ENCODE measurements around the gene MPHOSPH9.
"Not testable (repeated sequence)": the region's sequence is repeated elsewhere in the genome, so short reads cannot be mapped to it uniquely, and the experiment has no call there.

The MPHOSPH9 gene

DNA sequence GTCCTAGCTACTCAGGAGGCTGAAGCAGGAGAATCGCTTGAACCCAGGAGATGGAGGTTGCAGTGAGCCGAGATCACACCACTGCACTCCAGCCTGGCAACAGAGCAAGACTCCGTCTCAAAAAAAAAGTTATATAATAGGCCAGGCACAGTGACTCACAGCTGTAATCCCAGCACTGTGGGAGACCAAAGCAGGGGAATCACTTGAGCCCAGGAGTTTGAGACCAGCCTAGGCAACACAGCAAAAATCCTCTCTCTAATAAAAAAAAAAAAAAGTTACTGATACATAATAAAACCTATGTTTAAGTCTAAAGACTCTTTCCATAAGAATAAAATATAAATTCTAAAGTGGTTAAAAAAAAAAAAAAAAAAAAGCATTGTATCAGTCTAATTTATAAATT lies 26.1 kb downstream of the MPHOSPH9 start:
- not testable (repeated sequence) for H3K27ac ChIP-seq (replicated peaks); DNase-seq (ENCODE audit: low read depth in 1 of 2, low spot score in 1 of 2); H3K4me3 ChIP-seq (replicated peaks; ENCODE audit: insufficient read depth, low read length); H3K27me3 ChIP-seq (ENCODE audit: insufficient read depth, poor library complexity, severe bottlenecking)

DNA sequence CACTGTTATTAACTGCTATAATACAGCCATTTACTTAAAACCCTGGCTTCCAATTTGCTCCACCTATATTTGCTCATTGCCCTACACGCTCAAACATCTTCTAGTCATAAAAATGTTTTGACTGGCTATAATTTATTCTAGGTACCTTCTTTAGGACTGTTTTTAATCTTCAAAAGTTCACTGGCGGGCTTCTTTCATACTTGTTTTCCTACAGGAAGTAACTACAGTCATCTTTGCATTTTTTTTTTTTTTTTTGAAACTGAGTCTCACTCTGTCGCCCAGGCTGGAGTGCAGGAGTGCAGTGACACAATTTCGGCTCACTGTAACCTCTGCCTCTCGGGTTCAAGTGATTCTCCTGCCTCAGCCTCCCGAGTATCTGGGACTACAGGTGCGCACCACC lies 32.5 kb downstream of the MPHOSPH9 start:
- DNase-seq (ENCODE audit: low read depth in 1 of 2, low spot score in 1 of 2): no peak

DNA sequence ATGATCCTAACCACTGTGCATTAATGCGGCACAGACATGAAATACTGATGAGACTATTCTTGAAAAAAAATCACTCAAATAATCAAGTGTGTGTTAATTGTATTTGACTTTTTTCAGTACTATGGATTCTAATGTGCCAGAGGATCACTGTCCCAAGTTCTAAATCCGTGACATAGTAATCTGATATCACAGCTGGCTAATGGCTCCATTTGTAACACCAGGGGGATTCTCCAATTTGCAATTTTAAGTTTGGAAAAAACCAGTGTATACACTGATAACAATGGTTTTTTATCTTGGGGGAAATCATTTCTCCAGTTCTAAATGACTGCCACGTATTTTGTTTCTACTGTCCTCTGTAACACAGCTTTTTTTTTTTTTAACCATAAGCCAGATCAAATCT lies 33.0 kb downstream of the MPHOSPH9 start:
- H3K4me3 ChIP-seq (replicated peaks; ENCODE audit: insufficient read depth, low read length): no peak overlapping the region
- H3K27ac ChIP-seq (replicated peaks): no peak overlapping the region
- TF ChIP-seq, protein P1, sequence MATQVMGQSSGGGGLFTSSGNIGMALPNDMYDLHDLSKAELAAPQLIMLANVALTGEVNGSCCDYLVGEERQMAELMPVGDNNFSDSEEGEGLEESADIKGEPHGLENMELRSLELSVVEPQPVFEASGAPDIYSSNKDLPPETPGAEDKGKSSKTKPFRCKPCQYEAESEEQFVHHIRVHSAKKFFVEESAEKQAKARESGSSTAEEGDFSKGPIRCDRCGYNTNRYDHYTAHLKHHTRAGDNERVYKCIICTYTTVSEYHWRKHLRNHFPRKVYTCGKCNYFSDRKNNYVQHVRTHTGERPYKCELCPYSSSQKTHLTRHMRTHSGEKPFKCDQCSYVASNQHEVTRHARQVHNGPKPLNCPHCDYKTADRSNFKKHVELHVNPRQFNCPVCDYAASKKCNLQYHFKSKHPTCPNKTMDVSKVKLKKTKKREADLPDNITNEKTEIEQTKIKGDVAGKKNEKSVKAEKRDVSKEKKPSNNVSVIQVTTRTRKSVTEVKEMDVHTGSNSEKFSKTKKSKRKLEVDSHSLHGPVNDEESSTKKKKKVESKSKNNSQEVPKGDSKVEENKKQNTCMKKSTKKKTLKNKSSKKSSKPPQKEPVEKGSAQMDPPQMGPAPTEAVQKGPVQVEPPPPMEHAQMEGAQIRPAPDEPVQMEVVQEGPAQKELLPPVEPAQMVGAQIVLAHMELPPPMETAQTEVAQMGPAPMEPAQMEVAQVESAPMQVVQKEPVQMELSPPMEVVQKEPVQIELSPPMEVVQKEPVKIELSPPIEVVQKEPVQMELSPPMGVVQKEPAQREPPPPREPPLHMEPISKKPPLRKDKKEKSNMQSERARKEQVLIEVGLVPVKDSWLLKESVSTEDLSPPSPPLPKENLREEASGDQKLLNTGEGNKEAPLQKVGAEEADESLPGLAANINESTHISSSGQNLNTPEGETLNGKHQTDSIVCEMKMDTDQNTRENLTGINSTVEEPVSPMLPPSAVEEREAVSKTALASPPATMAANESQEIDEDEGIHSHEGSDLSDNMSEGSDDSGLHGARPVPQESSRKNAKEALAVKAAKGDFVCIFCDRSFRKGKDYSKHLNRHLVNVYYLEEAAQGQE (IDR thresholded peaks at IDR 0.05; ENCODE audit: insufficient replicate concordance, low read depth): no peak
- no peak for TF ChIP-seq GABPA (IDR thresholded peaks at IDR 0.05; ENCODE audit: low read depth)
- TF ChIP-seq, protein P2, sequence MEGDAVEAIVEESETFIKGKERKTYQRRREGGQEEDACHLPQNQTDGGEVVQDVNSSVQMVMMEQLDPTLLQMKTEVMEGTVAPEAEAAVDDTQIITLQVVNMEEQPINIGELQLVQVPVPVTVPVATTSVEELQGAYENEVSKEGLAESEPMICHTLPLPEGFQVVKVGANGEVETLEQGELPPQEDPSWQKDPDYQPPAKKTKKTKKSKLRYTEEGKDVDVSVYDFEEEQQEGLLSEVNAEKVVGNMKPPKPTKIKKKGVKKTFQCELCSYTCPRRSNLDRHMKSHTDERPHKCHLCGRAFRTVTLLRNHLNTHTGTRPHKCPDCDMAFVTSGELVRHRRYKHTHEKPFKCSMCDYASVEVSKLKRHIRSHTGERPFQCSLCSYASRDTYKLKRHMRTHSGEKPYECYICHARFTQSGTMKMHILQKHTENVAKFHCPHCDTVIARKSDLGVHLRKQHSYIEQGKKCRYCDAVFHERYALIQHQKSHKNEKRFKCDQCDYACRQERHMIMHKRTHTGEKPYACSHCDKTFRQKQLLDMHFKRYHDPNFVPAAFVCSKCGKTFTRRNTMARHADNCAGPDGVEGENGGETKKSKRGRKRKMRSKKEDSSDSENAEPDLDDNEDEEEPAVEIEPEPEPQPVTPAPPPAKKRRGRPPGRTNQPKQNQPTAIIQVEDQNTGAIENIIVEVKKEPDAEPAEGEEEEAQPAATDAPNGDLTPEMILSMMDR (IDR thresholded peaks at IDR 0.05; ENCODE audit: insufficient read depth, low read length): no peak
- no peak for TF ChIP-seq POLR2AphosphoS5 (IDR thresholded peaks at IDR 0.05; ENCODE audit: low read depth)
- TF ChIP-seq SPI1 (IDR thresholded peaks at IDR 0.05; ENCODE audit: borderline replicate concordance, low read depth): no peak
- no peak for DNase-seq (ENCODE audit: low read depth in 1 of 2, low spot score in 1 of 2)
- no peaks in the 10 kb centered on the region for H3K27me3 ChIP-seq (ENCODE audit: insufficient read depth, poor library complexity, severe bottlenecking)

More for the DNA sequence above, 32.5 kb downstream of the MPHOSPH9 start:
- H3K4me3 ChIP-seq (replicated peaks; ENCODE audit: insufficient read depth, low read length): no peak overlapping the region
- TF ChIP-seq, protein P1 (IDR thresholded peaks at IDR 0.05; ENCODE audit: insufficient replicate concordance, low read depth): no peak
- TF ChIP-seq, protein P2 (IDR thresholded peaks at IDR 0.05; ENCODE audit: insufficient read depth, low read length): no peak
- TF ChIP-seq SPI1 (IDR thresholded peaks at IDR 0.05; ENCODE audit: borderline replicate concordance, low read depth) (no peak), POLR2AphosphoS5 (IDR thresholded peaks at IDR 0.05; ENCODE audit: low read depth) (no peak), GABPA (IDR thresholded peaks at IDR 0.05; ENCODE audit: low read depth) (no peak)
- H3K27me3 ChIP-seq (ENCODE audit: insufficient read depth, poor library complexity, severe bottlenecking): no peaks in the 10 kb centered on the region
- no peak overlapping the region for H3K27ac ChIP-seq (replicated peaks)

DNA sequence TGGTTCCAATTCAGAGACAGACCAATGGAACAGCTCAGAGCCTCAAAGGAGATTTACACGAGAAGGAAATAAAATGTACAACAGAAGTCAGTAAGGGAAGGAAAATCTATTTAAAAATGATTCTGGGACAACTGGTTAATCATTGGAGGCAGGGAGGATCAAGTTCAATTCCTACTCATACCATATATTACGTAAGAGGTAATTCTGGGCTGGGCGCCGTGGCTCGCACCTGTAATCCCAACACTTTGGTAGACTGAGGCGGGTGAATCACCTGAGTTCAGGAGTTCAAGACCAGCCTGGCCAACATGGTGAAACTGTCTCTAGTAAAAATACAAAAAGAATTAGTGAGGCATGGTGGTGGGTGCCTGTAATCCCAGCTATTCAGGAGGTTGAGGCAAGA lies 45.3 kb downstream of the MPHOSPH9 start:
- TF ChIP-seq, protein P2 (IDR thresholded peaks at IDR 0.05; ENCODE audit: insufficient read depth, low read length): no peak
- TF ChIP-seq GABPA (IDR thresholded peaks at IDR 0.05; ENCODE audit: low read depth): no peak
- DNase-seq (ENCODE audit: low read depth in 1 of 2, low spot score in 1 of 2): no peak
- Histone ChIP-seq H3K4me3 (replicated peaks; ENCODE audit: insufficient read depth, low read length) (no peak overlapping the region), H3K27ac (replicated peaks) (no peak overlapping the region), H3K27me3 (ENCODE audit: insufficient read depth, poor library complexity, severe bottlenecking) (no peaks in the 10 kb centered on the region)

Data from HL-60 (cell line).